OCI-LY7 (cell line): ENCODE results near the gene CDK5RAP3. TPM values are rescaled to one million over a fixed set of nuclear protein-coding genes. Genes with fewer than 3 reads are reported as not detected.

Source experiments
- BruUV-seq: library from RNA; stranded (reverse); fragments of 400-500 nt; replicated peaks from 2 replicates; lab custom pipeline; 2021; lab: Mats Ljungman, UMichigan
- CTCF ChIA-PET: fragments of 300-600 bp; sonication (Branson Sonifier 250); formaldehyde crosslinking; loops from one replicate; lab custom pipeline; 2022; ENCODE audit warnings: antibody characterized with exemption; ENCODE audit not compliant: unreplicated experiment; lab: Charles Lee
- POLR2A ChIA-PET: fragments of 300-600 bp; sonication (Branson Sonifier 250); formaldehyde crosslinking; loops from one replicate; lab custom pipeline; 2022; ENCODE audit warnings: antibody characterized with exemption; lab: Charles Lee
- DNase-seq: peaks from one replicate; pipeline ENCODE4 v3.0.0-alpha.2; 2015; ENCODE audit warnings: low spot score
- H2AFZ ChIP-seq: fragments of 200-600 bp; sonication (generic), shearing (Covaris generic); 2 replicates; pipeline ENCODE4 v1.6.1; 2014; ENCODE audit warnings: mild to moderate bottlenecking, antibody characterized with exemption, low read length, moderate library complexity
- H3K27ac ChIP-seq: fragments of 200-600 bp; sonication (generic); 2 replicates; pipeline ENCODE4 v1.5.1; 2014; ENCODE audit warnings: mixed run types, low read depth, mild to moderate bottlenecking, moderate library complexity, low read length, inconsistent platforms; ENCODE audit not compliant: poor library complexity, severe bottlenecking
- H3K36me3 ChIP-seq: fragments of 200-600 bp; sonication (generic); 2 replicates; pipeline ENCODE4 v1.6.1; 2014; ENCODE audit warnings: mild to moderate bottlenecking, antibody characterized with exemption, low read length, moderate library complexity, mixed read lengths; ENCODE audit not compliant: insufficient read depth
- H3K4me1 ChIP-seq: fragments of 200-600 bp; sonication (generic); 2 replicates; pipeline ENCODE4 v1.5.1; 2014; ENCODE audit warnings: mild to moderate bottlenecking, low read length; ENCODE audit not compliant: insufficient read depth, poor library complexity, severe bottlenecking
- H3K4me2 ChIP-seq: fragments of 200-600 bp; sonication (generic); 2 replicates; pipeline ENCODE4 v1.6.1; 2014; ENCODE audit warnings: mild to moderate bottlenecking, low read length
- H3K4me3 ChIP-seq: fragments of 200-600 bp; sonication (generic); 2 replicates; pipeline ENCODE4 v1.5.1; 2014; ENCODE audit warnings: mild to moderate bottlenecking, low read depth, low read length; ENCODE audit not compliant: poor library complexity, severe bottlenecking
- H3K79me2 ChIP-seq: fragments of 200-600 bp; sonication (generic); 2 replicates; pipeline ENCODE4 v1.6.1; 2016; ENCODE audit warnings: low read depth, mild to moderate bottlenecking, low read length, moderate library complexity, mixed read lengths; ENCODE audit not compliant: insufficient read depth
- H3K9me2 ChIP-seq: fragments of 200-600 bp; sonication (generic); 2 replicates; pipeline ENCODE4 v1.6.1; 2016; ENCODE audit warnings: mild to moderate bottlenecking, low read length, mixed read lengths; ENCODE audit not compliant: insufficient read depth
- H3K9me3 ChIP-seq: fragments of 200-600 bp; sonication (generic); 2 replicates; pipeline ENCODE4 v1.6.1; 2014; ENCODE audit warnings: mild to moderate bottlenecking, mixed run types, low read length, mixed read lengths
- H4K20me1 ChIP-seq: fragments of 200-600 bp; sonication (generic); 2 replicates; pipeline ENCODE4 v1.6.1; 2014; ENCODE audit warnings: mild to moderate bottlenecking, antibody characterized with exemption, low read length, moderate library complexity, mixed read lengths; ENCODE audit not compliant: insufficient read depth
- EZH2phosphoT487 ChIP-seq: fragments of 200-600 bp; sonication (generic); IDR thresholded peaks from 2 replicates; pipeline ENCODE4 v1.6.1; 2018; ENCODE audit warnings: low read depth, borderline replicate concordance, mild to moderate bottlenecking, mixed run types, antibody characterized with exemption, low read length, moderate library complexity, mixed read lengths
- intact Hi-C: fragments of 100-400 bp; cut with micrococcal nuclease; formaldehyde crosslinking; loops from one replicate; pipeline ENCODE4 v1.10.0; 2022; ENCODE audit not compliant: unreplicated experiment
- total RNA-seq, 2 experiments: library from RNA; depleted of rRNA in 1 of 2; stranded (reverse); fragments of >200 nt in 1 of 2; shearing (Covaris generic) in 1 of 2; gene quantifications; 2 replicates each; pipeline ENCODE4 v1.2.3, GENCODE V29; 2014 to 2022
- TF ChIP-seq, protein P1 (sequence below): fragments of 200-600 bp; sonication (generic); conservative IDR thresholded peaks from 2 replicates; pipeline ENCODE4 v1.5.1; 2014; ENCODE audit warnings: mild to moderate bottlenecking, antibody characterized with exemption, low read length, moderate library complexity, mixed read lengths

Gene CDK5RAP3
- total RNA-seq, 2 experiments from 2014 or later = 241 to 256 TPM

DNA sequence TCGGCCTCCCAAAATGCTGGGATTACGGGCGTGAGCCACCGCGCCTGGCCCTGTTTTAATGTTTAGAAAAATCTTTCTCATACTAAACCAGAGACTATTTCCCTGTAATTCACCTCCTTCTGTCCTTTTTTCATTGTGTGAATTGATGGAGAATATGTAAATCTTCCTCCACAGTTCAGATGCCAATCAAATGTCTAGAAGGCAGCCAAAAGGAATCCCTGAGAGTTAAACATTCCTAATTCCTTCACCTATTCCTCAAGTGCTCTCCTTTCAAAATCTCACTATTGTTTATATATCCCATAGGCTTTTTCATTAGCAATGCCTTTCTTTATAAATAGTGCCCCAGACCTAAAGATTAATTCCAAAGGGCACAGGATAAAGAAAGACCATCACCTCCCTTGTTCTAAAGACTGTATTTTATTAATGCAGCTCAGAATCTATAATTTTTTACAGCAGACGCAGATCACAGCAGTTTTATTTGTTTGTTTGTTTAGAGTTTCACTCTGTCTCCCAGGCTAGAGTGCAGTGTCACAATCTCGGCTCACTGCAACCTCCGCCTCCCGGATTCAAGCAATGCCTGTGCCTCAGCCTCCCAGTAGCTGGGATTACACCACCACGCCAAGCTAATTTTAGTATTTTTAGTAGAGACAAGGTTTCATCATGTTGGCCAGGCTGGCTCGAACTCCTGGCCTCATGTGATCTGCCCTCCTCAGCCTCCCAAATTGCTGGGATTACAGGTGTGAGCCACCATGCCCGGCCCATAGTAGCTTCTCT lies 36.2 kb downstream of the CDK5RAP3 start:
- no TSS peak for BruUV-seq
- CTCF ChIA-PET = no interaction called here
- H3K27ac ChIP-seq = no peak overlapping the region

DNA sequence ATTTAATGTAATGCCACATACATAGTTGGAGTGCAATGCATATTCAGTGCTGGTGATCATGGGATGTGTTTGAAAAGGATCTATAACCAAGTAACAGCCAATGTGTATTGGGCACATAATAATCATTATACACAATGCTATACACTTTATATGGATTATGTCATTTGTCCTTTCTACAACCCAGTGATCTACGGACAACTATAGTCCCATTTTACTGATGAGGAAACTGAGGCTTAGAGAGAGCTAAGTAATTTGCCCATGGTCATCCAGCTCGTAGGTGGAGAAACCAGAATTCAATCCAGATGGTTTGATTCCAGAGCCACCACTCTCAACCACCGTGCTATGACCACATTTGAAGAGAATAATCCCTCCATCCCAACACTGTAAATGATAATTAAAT lies 39.3 kb downstream of the CDK5RAP3 start:
- Histone ChIP-seq H3K9me3 (no peaks in the 10 kb centered on the region), H3K9me2 (no peaks in the 10 kb centered on the region), H3K4me1 (peaks cover 23% of the 10 kb centered on the region), H3K79me2 (no peaks in the 10 kb centered on the region), H3K4me2 (no peak overlapping the region), H3K4me3 (no peak overlapping the region), H3K27ac (no peak overlapping the region), H2AFZ (no peak overlapping the region), H4K20me1 (no peaks in the 10 kb centered on the region), H3K36me3 (no peaks in the 10 kb centered on the region)
- intact Hi-C loops = loop anchor here (2.0 kb wide), 1 partner anchor 31 kb away; no protein-coding TSS in a partner anchor
- POLR2A ChIA-PET = no interaction called here
- DNase-seq = no peak
- TF ChIP-seq EZH2phosphoT487 = no peak
- TF ChIP-seq, protein P1, sequence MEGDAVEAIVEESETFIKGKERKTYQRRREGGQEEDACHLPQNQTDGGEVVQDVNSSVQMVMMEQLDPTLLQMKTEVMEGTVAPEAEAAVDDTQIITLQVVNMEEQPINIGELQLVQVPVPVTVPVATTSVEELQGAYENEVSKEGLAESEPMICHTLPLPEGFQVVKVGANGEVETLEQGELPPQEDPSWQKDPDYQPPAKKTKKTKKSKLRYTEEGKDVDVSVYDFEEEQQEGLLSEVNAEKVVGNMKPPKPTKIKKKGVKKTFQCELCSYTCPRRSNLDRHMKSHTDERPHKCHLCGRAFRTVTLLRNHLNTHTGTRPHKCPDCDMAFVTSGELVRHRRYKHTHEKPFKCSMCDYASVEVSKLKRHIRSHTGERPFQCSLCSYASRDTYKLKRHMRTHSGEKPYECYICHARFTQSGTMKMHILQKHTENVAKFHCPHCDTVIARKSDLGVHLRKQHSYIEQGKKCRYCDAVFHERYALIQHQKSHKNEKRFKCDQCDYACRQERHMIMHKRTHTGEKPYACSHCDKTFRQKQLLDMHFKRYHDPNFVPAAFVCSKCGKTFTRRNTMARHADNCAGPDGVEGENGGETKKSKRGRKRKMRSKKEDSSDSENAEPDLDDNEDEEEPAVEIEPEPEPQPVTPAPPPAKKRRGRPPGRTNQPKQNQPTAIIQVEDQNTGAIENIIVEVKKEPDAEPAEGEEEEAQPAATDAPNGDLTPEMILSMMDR = no peak
- no TSS peak for BruUV-seq
- CTCF ChIA-PET = no interaction called here

More for the DNA sequence above, 36.2 kb downstream of the CDK5RAP3 start:
- no peaks in the 10 kb centered on the region for H3K9me3 ChIP-seq
- no peaks in the 10 kb centered on the region for H4K20me1 ChIP-seq
- POLR2A ChIA-PET = no interaction called here
- TF ChIP-seq EZH2phosphoT487 = no peak
- TF ChIP-seq, protein P1 = no peak
- no peaks in the 10 kb centered on the region for H3K79me2 ChIP-seq
- intact Hi-C loops = no loop called here
- no peaks in the 10 kb centered on the region for H3K36me3 ChIP-seq
- peaks cover 47% of the 10 kb centered on the region for H3K4me1 ChIP-seq
- H3K9me2 ChIP-seq = no peaks in the 10 kb centered on the region
- no peak overlapping the region for H3K4me2 ChIP-seq
- no peak for DNase-seq
- no peak overlapping the region for H2AFZ ChIP-seq
- H3K4me3 ChIP-seq = no peak overlapping the region
